GM12874 (cell line): ENCODE results near the gene PLCB1.

Experiments used
- CTCF ChIP-seq: IDR thresholded peaks from 2 replicates; pipeline ENCODE4 v1.5.1; 2011; ENCODE audit warnings: low read depth, mild to moderate bottlenecking, control low read depth, low read length, moderate library complexity; ENCODE audit not compliant: insufficient read depth

Gene PLCB1

GRCh38 chr20:8390500-8390899 is 258.4 kb downstream of the PLCB1 start:
- TF ChIP-seq CTCF = no peak

GRCh38 chr20:8393381-8393780 is 261.3 kb downstream of the PLCB1 start:
- TF ChIP-seq CTCF = no peak

- TF ChIP-seq CTCF = no peak
These were observed 262.4 kb downstream of the PLCB1 start for GRCh38 chr20:8394308-8394945.

GRCh38 chr20:8395956-8396355 is 263.9 kb downstream of the PLCB1 start:
- no peak for TF ChIP-seq CTCF

- no peak for TF ChIP-seq CTCF
These were observed 266.4 kb downstream of the PLCB1 start for GRCh38 chr20:8398263-8399051.

GRCh38 chr20:8399947-8400346 is 267.9 kb downstream of the PLCB1 start:
- no peak for TF ChIP-seq CTCF

GRCh38 chr20:8400486-8400885 is 268.4 kb downstream of the PLCB1 start:
- TF ChIP-seq CTCF = no peak
